Astrocyte of the spinal cord (primary cell): ENCODE data around the gene SUN5.
"Not testable (repeated sequence)": the region's sequence is repeated elsewhere in the genome, so short reads cannot be mapped to it uniquely, and the experiment has no call there.

Source experiments
- DNase-seq: peaks from one replicate; pipeline ENCODE4 v3.0.0; 2011; ENCODE audit warnings: low read depth, low spot score
- H3K4me3 ChIP-seq: 2 replicates; pipeline ENCODE4 v1.5.1; 2011; ENCODE audit warnings: low read depth, mild to moderate bottlenecking, low read length, moderate library complexity
- in situ Hi-C: cut with HindIII; loops from 2 replicates; pipeline ENCODE4 v1.10.0; 2017; ENCODE audit warnings: low sequenced_read_pairs
- TF ChIP-seq, protein P1 (sequence below): IDR thresholded peaks from 2 replicates; pipeline ENCODE4 v1.5.1; 2012; ENCODE audit warnings: low read depth, mild to moderate bottlenecking, low read length, inconsistent platforms

SUN5 gene

GRCh38 chr20:32962053-32962452 lies 42.2 kb downstream of the SUN5 start:
- DNase-seq, result no peak
- in situ Hi-C loops, result no loop called here
- TF ChIP-seq, protein P1, sequence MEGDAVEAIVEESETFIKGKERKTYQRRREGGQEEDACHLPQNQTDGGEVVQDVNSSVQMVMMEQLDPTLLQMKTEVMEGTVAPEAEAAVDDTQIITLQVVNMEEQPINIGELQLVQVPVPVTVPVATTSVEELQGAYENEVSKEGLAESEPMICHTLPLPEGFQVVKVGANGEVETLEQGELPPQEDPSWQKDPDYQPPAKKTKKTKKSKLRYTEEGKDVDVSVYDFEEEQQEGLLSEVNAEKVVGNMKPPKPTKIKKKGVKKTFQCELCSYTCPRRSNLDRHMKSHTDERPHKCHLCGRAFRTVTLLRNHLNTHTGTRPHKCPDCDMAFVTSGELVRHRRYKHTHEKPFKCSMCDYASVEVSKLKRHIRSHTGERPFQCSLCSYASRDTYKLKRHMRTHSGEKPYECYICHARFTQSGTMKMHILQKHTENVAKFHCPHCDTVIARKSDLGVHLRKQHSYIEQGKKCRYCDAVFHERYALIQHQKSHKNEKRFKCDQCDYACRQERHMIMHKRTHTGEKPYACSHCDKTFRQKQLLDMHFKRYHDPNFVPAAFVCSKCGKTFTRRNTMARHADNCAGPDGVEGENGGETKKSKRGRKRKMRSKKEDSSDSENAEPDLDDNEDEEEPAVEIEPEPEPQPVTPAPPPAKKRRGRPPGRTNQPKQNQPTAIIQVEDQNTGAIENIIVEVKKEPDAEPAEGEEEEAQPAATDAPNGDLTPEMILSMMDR, result no peak
- no peak overlapping the region for H3K4me3 ChIP-seq

GRCh38 chr20:32960849-32961731 lies 43.1 kb downstream of the SUN5 start:
- DNase-seq, result no peak
- in situ Hi-C loops, result no loop called here
- TF ChIP-seq, protein P1, result no peak
- no peak overlapping the region for H3K4me3 ChIP-seq

DNA sequence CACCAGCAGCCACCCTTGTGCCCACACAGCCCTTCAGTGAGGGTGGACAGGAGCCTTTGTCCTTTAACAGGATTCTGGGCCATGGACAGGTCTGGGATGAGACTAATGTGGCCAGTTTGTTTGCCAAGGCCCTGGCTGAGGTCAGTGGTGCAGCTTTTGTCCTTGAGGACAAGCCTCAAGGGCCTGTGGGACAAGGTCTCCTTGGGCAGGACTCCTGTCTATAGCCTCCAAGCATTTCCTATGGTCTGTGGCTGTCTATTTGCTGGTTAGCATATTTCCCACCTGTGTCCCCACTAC lies 44.1 kb downstream of the SUN5 start:
- no peak for DNase-seq

DNA sequence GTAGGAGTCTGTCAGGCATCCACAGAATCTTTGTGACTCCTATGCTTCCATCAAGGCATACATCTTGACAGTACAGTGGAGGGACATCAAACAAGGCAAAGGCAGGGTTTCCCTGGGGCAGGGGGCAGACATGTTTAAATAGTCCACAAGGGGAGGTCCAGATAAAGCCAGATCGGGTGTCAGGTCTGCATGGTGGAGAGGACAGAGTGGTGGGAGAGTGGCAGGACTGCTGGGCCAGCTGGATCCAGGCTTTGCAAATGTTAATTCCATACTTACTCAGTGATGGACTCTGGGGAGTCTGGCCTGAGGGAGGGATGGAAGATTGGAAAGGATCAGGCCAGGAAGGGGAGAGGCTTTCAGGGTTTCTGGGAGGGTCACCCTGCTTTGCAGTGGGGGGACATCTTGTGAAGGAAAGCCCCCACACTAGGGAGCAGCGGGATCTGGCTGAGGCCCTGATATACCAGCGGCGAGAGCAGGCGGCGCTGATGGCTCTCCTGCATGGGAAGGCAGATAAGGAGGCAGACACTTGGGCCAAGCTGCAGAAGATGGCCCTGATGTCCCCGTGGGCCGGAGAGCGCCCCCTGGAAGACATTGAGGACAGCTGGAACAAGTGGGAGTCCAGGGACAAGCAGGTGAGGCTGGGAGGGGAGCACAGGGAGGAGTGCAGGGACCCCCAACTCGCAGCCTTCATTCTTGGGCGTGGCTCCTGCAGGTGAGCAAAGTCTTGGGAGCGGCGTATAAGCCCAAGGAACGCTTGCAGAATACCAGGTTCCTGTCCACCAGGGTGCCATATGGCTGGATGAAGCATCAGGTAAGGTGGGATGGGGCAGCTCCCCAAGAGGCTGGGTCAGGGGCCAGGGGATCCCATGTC lies 44.6 kb downstream of the SUN5 start:
- in situ Hi-C loops, result no loop called here
- TF ChIP-seq, protein P1, result no peak
- DNase-seq, result no peak
- H3K4me3 ChIP-seq, result no peak overlapping the region

More for the DNA sequence above, 44.1 kb downstream of the SUN5 start:
- TF ChIP-seq, protein P1, result no peak
- no peak overlapping the region for H3K4me3 ChIP-seq
- in situ Hi-C loops, result no loop called here

- DNase-seq, result no peak
- in situ Hi-C loops, result no loop called here
- H3K4me3 ChIP-seq, result no peak overlapping the region
- TF ChIP-seq, protein P1, result no peak
Observed at GRCh38 chr20:32958574-32958973, 45.7 kb downstream of the SUN5 start.

GRCh38 chr20:32957459-32957858 lies 46.8 kb downstream of the SUN5 start:
- in situ Hi-C loops, result no loop called here
- no peak for DNase-seq
- TF ChIP-seq, protein P1, result no peak
- no peak overlapping the region for H3K4me3 ChIP-seq

- in situ Hi-C loops, result not testable (repeated sequence)
Observed at GRCh38 chr20:32950539-32950938, 53.7 kb downstream of the SUN5 start.

More at GRCh38 chr20:32950539-32950938, 53.7 kb downstream of the SUN5 start:
- not testable (repeated sequence) for H3K4me3 ChIP-seq, DNase-seq
